Muscle of leg (tissue), 11 donors: ENCODE results near the gene RIT2. TPM values are rescaled to one million over a fixed set of nuclear protein-coding genes. Genes with fewer than 3 reads are reported as not detected.

ENCODE experiments used
- DNase-seq: peaks from one replicate; pipeline ENCODE4 v3.0.0; 2013
- H3K27ac ChIP-seq: one replicate; pipeline ENCODE4 v1.5.1; 2013; ENCODE audit warnings: mild to moderate bottlenecking, low read length, control low read depth
- H3K27me3 ChIP-seq: one replicate; pipeline ENCODE4 v1.6.1; 2013; ENCODE audit warnings: low read length; ENCODE audit not compliant: control insufficient read depth, insufficient read depth
- H3K36me3 ChIP-seq: one replicate; pipeline ENCODE4 v1.6.1; 2013; ENCODE audit warnings: low read length; ENCODE audit not compliant: control insufficient read depth, insufficient read depth
- H3K4me1 ChIP-seq: one replicate; pipeline ENCODE4 v1.6.1; 2013; ENCODE audit warnings: low read length; ENCODE audit not compliant: control insufficient read depth, insufficient read depth
- H3K4me3 ChIP-seq: one replicate; pipeline ENCODE4 v1.5.1; 2013; ENCODE audit warnings: low read length, control low read depth
- H3K9me3 ChIP-seq: replicated peaks from 2 replicates; pipeline ENCODE4 v1.6.1; 2013; ENCODE audit warnings: low read depth, low read length; ENCODE audit not compliant: control insufficient read depth
- WGBS: methylation state at CpG from one replicate; pipeline ENCODE4 v1.1.5; 2013; ENCODE audit warnings: missing lambda C conversion rate; ENCODE audit not compliant: insufficient coverage; 5-methylcytosine and 5-hydroxymethylcytosine counted together
- polyA plus RNA-seq, 8 donors: library from polyadenylated mRNA; unstranded; fragments of 120-200 nt; gene quantifications; one replicate each; pipeline versions ENCODE4 v1.2.1 to v1.2.3, GENCODE V29; 2013; ENCODE audit warnings: inconsistent platforms in 1 of 8, low replicate concordance in 1 of 8; ENCODE audit not compliant: insufficient read length in 8 of 8, insufficient read depth in 1 of 8
- total RNA-seq: library from RNA; stranded (reverse); fragments of 120-200 nt; gene quantifications from one replicate; pipeline ENCODE4 v1.2.4, GENCODE V29; 2013

RIT2 gene
- total and polyA plus RNA-seq, 9 donors = not detected

DNA sequence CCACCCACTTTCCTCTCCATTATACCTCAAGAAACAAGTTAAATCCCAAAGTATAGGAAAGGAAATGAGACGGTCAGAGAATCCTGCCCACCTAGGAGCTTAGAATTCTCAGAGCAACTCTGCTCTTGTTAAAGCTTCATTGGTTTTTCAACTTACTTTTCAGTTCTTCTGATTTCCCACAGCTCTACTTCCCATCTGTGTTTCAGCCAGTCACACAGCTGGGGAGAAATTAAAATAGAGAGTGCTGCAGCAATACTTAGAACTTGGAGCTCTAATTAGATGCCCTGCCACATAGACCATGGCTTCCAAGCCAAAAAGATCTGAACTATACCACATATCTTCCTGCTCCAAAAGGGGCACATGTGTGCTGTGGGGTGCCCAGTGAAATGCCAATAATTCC lies 166.7 kb downstream of the RIT2 start:
- Histone ChIP-seq H3K27me3 (no peaks in the 10 kb centered on the region), H3K4me1 (no peaks in the 10 kb centered on the region), H3K9me3 (no peaks in the 10 kb centered on the region), H3K36me3 (no peaks in the 10 kb centered on the region), H3K27ac (no peak overlapping the region), H3K4me3 (no peak overlapping the region)
- no CpG with 5 or more reads among the region's 1 CpG for WGBS
- no peak for DNase-seq

DNA sequence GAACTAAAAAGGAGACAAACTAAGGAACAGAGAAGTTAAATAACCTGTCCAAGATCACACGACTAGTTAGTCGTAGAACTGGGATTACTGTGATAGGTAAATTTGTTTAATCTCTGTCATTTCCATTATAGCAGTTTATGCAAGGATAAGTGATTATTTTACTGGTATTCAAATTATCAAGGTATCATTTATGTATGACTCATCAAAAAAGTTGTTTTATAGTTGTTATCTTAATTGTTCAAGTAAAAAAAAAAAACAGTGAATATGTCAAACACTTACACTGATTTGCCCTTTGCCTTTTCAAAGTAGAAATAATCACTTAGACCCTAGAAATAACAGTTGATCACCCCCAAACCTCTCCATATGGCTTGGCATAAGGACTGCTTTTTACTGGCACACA lies 173.6 kb downstream of the RIT2 start:
- no peaks in the 10 kb centered on the region for H3K9me3 ChIP-seq
- H3K4me1 ChIP-seq = no peaks in the 10 kb centered on the region
- WGBS = no CpG with 5 or more reads among the region's 2 CpGs
- no peaks in the 10 kb centered on the region for H3K27me3 ChIP-seq
- H3K4me3 ChIP-seq = no peak overlapping the region
- H3K36me3 ChIP-seq = no peaks in the 10 kb centered on the region
- H3K27ac ChIP-seq = no peak overlapping the region
- no peak for DNase-seq

DNA sequence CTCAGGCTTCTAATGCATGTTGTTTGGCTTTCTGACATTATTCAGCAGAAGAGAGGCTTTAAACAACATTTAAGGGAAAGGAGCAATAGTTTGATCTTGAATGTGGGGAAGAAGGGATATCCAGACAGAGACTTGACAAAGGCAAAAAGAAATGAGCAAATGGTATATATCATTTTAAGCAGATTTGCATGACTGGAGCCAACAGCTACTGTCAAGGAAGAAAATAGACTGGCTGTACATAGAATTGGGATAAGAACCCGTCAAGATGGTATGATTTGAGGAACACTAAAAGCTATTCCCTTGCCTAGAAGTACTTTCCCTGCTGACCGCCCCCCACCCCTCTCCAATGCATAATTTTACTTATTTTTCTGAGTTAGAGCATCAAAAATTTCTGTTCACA lies 174.5 kb downstream of the RIT2 start:
- H3K27me3 ChIP-seq = no peaks in the 10 kb centered on the region
- no peaks in the 10 kb centered on the region for H3K9me3 ChIP-seq
- WGBS = no CpG with 5 or more reads among the region's 2 CpGs
- no peak for DNase-seq
- H3K4me3 ChIP-seq = no peak overlapping the region
- no peak overlapping the region for H3K27ac ChIP-seq
- H3K4me1 ChIP-seq = no peaks in the 10 kb centered on the region
- no peaks in the 10 kb centered on the region for H3K36me3 ChIP-seq

DNA sequence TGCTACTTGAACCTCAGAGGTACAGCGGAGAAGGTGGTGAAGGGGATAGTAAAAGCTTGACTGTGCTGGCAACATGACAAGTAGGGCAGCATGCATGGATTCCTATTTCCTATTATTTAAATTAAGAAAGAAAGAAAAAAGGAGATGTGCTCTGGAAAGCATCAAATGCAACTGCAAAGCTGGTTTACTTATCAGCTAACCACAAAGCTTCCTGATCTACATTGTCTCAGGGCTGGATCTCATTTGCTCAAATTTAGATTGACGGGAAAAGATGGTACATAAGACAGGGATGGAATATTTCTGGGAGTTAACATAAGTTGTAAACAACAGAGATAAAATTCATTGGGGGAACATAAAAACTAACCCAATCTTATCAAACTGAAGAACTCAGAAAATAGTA lies 178.0 kb downstream of the RIT2 start:
- no CpG with 5 or more reads among the region's 2 CpGs for WGBS
- no peaks in the 10 kb centered on the region for H3K36me3 ChIP-seq
- H3K9me3 ChIP-seq = no peaks in the 10 kb centered on the region
- H3K27me3 ChIP-seq = no peaks in the 10 kb centered on the region
- H3K4me1 ChIP-seq = no peaks in the 10 kb centered on the region
- no peak overlapping the region for H3K27ac ChIP-seq
- DNase-seq = no peak
- no peak overlapping the region for H3K4me3 ChIP-seq

DNA sequence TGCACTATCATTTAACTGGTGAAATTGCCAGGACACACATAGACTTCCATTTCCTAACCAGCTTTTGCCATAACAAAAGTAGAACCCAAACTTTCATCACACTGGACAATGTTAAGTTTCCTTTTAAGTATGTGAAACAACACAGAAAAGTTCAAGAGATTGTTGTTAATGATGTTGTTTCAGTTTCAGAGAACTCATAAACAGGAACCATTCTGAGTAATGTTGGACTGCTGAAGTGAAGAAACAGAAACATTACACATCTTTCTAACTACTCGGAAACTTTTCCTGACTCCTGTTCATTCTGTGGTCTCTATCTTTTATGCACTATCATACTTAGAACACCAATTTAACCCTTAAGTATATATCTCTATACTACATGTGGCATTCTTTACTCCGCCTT lies 179.2 kb downstream of the RIT2 start:
- H3K4me3 ChIP-seq = no peak overlapping the region

DNA sequence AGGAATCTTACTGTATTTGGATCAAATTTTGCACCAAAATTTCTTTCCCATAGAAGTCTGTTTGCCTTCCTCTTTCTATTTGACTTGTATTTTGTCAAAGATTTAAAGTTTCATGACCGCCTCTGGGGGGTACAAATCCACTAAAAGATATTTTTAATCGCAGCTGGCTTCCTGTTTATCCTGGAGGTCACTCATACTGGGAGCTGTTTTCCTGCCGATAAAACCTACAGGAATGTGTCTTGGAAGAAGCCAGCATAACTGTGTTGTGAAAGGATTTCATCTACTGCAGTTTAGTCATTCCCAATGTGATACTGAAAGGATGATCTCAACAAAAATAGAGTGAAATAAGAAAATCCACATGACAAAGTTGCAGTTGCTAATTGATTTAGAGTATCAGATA lies 184.0 kb downstream of the RIT2 start:
- WGBS = no CpG with 5 or more reads among the region's 3 CpGs
- Histone ChIP-seq H3K27ac (no peak overlapping the region), H3K27me3 (no peaks in the 10 kb centered on the region), H3K9me3 (no peaks in the 10 kb centered on the region), H3K36me3 (no peaks in the 10 kb centered on the region), H3K4me3 (no peak overlapping the region), H3K4me1 (no peaks in the 10 kb centered on the region)
- peak; percentile 72 for DNase-seq

More for the DNA sequence above, 179.2 kb downstream of the RIT2 start:
- H3K9me3 ChIP-seq = no peaks in the 10 kb centered on the region
- no peaks in the 10 kb centered on the region for H3K27me3 ChIP-seq
- DNase-seq = no peak
- 0% methylated on average over 1 of the region's 2 CpGs for WGBS
- no peak overlapping the region for H3K27ac ChIP-seq
- H3K4me1 ChIP-seq = no peaks in the 10 kb centered on the region
- H3K36me3 ChIP-seq = no peaks in the 10 kb centered on the region

DNA sequence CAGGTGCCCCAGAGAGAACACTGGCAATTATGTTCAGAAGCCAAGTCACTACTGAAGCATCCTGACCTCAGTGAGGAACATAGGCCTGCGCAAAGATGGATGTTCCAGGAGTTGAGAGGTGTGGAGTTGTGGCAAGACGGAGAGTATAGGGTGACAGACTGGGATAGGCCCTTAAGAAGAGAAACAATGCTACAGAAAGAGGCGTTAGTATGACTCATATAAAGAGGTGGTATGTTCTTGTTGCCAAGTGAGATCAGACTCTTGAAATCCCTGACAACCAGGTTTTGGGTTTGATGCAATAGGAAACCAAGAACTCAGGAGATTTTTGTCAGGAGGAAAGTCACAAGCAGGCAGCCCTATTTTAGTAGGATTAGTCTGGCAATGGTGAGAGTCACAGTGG lies 185.6 kb downstream of the RIT2 start:
- Histone ChIP-seq H3K36me3 (no peaks in the 10 kb centered on the region), H3K4me3 (no peak overlapping the region), H3K4me1 (no peaks in the 10 kb centered on the region), H3K9me3 (no peaks in the 10 kb centered on the region), H3K27me3 (no peaks in the 10 kb centered on the region), H3K27ac (no peak overlapping the region)
- DNase-seq = no peak
- WGBS = 69% methylated on average over 3 of the region's 3 CpGs

DNA sequence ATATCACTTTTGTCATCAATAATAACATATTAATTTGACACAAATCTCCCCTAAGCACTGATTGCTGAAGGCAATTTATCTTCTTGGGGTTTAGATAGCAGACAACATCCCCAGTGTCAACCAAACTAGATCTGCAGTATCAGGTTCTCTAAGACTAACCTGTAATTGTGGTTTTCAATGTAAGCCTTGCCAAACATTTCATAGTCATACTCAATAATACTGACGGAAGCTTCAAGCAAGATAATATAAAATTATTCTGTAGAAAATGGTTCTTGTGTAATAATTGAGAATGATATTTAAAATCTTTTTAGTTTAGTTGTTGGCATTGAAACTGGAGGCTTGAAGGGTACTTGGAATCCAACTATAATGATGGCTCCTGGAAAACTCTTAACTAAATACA lies 186.3 kb downstream of the RIT2 start:
- Histone ChIP-seq H3K9me3 (no peaks in the 10 kb centered on the region), H3K36me3 (no peaks in the 10 kb centered on the region), H3K4me3 (no peak overlapping the region), H3K4me1 (no peaks in the 10 kb centered on the region), H3K27ac (no peak overlapping the region), H3K27me3 (no peaks in the 10 kb centered on the region)
- no CpG with 5 or more reads among the region's 1 CpG for WGBS
- no peak for DNase-seq

DNA sequence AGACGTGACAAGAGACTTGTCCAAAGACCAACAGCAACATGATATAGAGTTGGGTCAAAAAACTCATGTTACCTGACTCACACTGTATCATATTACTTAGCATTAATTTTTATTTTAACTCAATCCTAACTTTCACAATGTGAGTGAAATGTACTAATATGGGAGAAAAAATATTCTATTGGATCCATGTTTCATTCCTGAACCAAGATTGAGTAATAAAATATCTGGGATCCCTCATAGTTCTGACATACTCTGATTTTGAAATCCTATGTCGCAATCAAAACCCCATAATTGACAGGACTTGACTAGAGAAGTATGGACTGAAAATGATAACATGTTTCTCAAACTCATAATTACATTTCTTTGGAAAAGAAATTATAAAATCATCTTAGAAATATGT lies 190.4 kb downstream of the RIT2 start:
- no CpG with 5 or more reads among the region's 2 CpGs for WGBS
- no peak for DNase-seq
- Histone ChIP-seq H3K36me3 (no peaks in the 10 kb centered on the region), H3K4me1 (no peaks in the 10 kb centered on the region), H3K27ac (no peak overlapping the region), H3K9me3 (no peaks in the 10 kb centered on the region), H3K27me3 (no peaks in the 10 kb centered on the region), H3K4me3 (no peak overlapping the region)

DNA sequence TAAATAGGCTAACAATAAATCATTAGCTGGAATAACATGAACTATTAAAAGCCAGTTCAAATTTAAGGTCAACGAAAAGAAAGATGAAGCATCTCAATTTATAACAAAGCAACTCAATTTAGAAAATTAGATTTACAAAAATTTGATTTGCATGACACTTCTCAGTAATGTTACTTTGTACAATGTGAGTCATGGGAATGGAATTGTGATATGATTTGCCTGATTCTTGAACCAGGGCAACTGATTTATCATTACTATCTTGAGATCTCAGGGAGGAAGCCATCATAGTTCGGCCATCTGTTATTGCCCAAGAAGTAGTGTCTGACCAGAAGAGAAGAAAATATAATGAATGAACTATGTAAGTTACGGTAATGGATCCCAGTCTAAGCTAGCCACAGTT lies 193.1 kb downstream of the RIT2 start:
- H3K4me3 ChIP-seq = no peak overlapping the region
- WGBS = no CpG with 5 or more reads among the region's 3 CpGs
- H3K27me3 ChIP-seq = no peaks in the 10 kb centered on the region
- H3K36me3 ChIP-seq = no peaks in the 10 kb centered on the region
- no peak overlapping the region for H3K27ac ChIP-seq
- no peaks in the 10 kb centered on the region for H3K4me1 ChIP-seq
- H3K9me3 ChIP-seq = no peaks in the 10 kb centered on the region
- no peak for DNase-seq

DNA sequence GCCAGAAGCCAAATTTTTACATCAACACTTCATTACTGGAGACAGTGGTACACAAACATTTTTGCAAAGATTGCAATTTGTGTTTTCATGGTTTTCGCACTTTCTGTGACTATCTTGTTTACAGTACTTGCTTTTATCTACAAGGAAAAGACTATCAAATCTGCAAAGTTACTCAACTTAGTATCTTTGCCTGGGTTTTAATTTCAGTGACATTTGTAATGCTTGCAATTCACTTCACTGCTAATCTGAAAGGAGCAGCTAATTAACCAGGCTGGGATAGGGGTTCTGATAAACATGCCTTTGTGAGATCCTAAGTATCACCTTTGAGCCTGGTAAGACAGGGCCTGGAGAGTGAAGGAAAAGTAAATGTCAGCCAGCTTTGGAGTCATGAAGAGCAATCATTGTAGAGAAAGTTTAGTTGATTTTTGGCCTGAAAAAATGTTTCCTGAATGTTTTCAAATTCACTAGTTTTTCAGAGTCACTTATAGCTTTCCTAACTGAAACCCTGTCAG lies 194.2 kb downstream of the RIT2 start:
- WGBS = no CpG with 5 or more reads among the region's 1 CpG
- Histone ChIP-seq H3K4me1 (no peaks in the 10 kb centered on the region), H3K36me3 (no peaks in the 10 kb centered on the region), H3K27me3 (no peaks in the 10 kb centered on the region), H3K27ac (no peak overlapping the region), H3K9me3 (no peaks in the 10 kb centered on the region), H3K4me3 (no peak overlapping the region)
- no peak for DNase-seq
